Measurements from ENCODE around the gene AGTR1. TPM values are rescaled to one million over a fixed set of nuclear protein-coding genes. Genes with fewer than 3 reads are reported as not detected.
"Not testable (repeated sequence)": the region's sequence is repeated elsewhere in the genome, so short reads cannot be mapped to it uniquely, and the experiment has no call there.

Gene AGTR1
- total RNA-seq, 6 experiments from 2014 or later, result 23.9 to 46.5 (median 36.3) TPM

GRCh38 chr3:148773805-148774204 is 76.1 kb downstream of the AGTR1 start:
- WGBS (ENCODE audit: insufficient coverage, low coverage, low lambda C conversion rate, missing lambda C conversion rate), result 65% methylated on average over 2 of the region's 2 CpGs
- intact Hi-C loops (cut with DNase I), result no loop called here
- H3K4me1 ChIP-seq, result no peaks in the 10 kb centered on the region
- H3K27ac ChIP-seq, result no peak overlapping the region
- TF ChIP-seq CTCF (IDR thresholded peaks at IDR 0.05), result no peak
- no peak for TF ChIP-seq POLR2A (IDR thresholded peaks at IDR 0.05)
- ATAC-seq, result no peak
- no peaks in the 10 kb centered on the region for H3K9me3 ChIP-seq
- no peaks in the 10 kb centered on the region for H3K27me3 ChIP-seq
- H3K4me3 ChIP-seq, result no peak overlapping the region
- DNase-seq, result no peak
- H3K36me3 ChIP-seq, result no peaks in the 10 kb centered on the region

GRCh38 chr3:148778926-148779325 is 81.2 kb downstream of the AGTR1 start:
- DNase-seq (no peak), ATAC-seq (no peak)
- Histone ChIP-seq H3K36me3 (no peaks in the 10 kb centered on the region), H3K4me1 (no peaks in the 10 kb centered on the region), H3K4me3 (no peak overlapping the region), H3K27me3 (no peaks in the 10 kb centered on the region), H3K27ac (no peak overlapping the region), H3K9me3 (no peaks in the 10 kb centered on the region)
- no peak for TF ChIP-seq POLR2A (IDR thresholded peaks at IDR 0.05)
- no peak for TF ChIP-seq CTCF (IDR thresholded peaks at IDR 0.05)
- WGBS (ENCODE audit: insufficient coverage, low coverage, low lambda C conversion rate, missing lambda C conversion rate), result 93% methylated on average over 3 of the region's 3 CpGs
- intact Hi-C loops (cut with DNase I), result no loop called here

GRCh38 chr3:148785026-148785425 is 87.3 kb downstream of the AGTR1 start:
- H3K9me3 ChIP-seq; intact Hi-C loops (cut with DNase I); H3K4me3 ChIP-seq; H3K36me3 ChIP-seq; H3K27ac ChIP-seq; DNase-seq; H3K4me1 ChIP-seq; H3K27me3 ChIP-seq; ATAC-seq: not testable (repeated sequence)
- WGBS (ENCODE audit: insufficient coverage, low coverage, low lambda C conversion rate, missing lambda C conversion rate), result 59% methylated on average over 6 of the region's 6 CpGs

DNA sequence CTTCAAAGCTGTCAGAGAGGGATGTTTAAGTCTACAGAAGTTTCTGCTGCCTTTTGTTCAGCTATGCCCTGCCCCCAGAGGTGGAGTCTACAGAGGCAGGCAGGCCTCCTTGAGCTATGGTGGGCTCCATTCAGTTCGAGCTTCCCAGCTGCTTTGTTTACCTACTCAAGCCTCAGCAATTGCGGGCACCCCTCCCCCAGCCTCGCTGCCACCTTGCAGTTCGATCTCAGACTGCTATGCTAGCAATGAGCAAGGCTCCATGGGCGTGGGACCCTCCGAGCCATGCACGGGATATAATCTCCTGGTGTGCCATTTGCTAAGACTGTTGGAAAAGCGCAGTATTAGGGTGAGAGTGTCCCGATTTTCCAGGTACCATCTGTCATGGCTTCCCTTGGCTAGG is 88.5 kb downstream of the AGTR1 start:
- H3K9me3 ChIP-seq; intact Hi-C loops (cut with DNase I); H3K36me3 ChIP-seq; H3K27ac ChIP-seq; DNase-seq; H3K4me3 ChIP-seq; ATAC-seq; H3K27me3 ChIP-seq; H3K4me1 ChIP-seq: not testable (repeated sequence)
- WGBS (ENCODE audit: insufficient coverage, low coverage, low lambda C conversion rate, missing lambda C conversion rate), result 74% methylated on average over 5 of the region's 9 CpGs

DNA sequence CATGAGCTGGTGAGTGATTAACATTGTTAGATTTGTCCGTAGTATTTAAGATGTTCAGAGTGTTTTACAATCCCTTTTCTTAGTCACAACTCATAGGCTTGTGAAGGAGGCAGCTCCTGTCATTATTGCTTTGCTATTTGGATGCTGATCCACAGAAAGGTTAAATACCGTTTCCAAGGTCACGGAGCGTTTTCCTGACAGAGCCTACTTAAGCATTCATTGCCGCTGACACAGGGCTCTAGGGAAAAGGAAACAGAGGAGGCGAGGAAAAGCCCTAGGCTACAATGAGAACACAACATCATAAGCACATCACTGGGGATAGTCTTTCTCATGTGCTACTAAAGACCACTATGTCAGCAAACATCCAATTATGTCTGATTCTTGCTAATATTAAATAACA is 91.4 kb downstream of the AGTR1 start:
- no peak for DNase-seq

More for the DNA sequence above, 91.4 kb downstream of the AGTR1 start:
- no peaks in the 10 kb centered on the region for H3K4me1 ChIP-seq
- H3K4me3 ChIP-seq, result no peak overlapping the region
- no peak overlapping the region for H3K27ac ChIP-seq
- ATAC-seq, result no peak
- intact Hi-C loops (cut with DNase I), result no loop called here
- no peaks in the 10 kb centered on the region for H3K9me3 ChIP-seq
- TF ChIP-seq POLR2A (IDR thresholded peaks at IDR 0.05) (no peak), CTCF (IDR thresholded peaks at IDR 0.05) (no peak)
- WGBS (ENCODE audit: insufficient coverage, low coverage, low lambda C conversion rate, missing lambda C conversion rate), result 63% methylated on average over 5 of the region's 6 CpGs
- H3K36me3 ChIP-seq, result no peaks in the 10 kb centered on the region
- no peaks in the 10 kb centered on the region for H3K27me3 ChIP-seq

Data from right lobe of liver (tissue), 6 donors.